NCI-H1092 (cell line): ENCODE results near the gene FBXL17.

Source experiments
- DNase-seq: peaks from one replicate; lab custom pipeline; 2025; lab: John Stamatoyannopoulos, UW

Gene FBXL17

DNA sequence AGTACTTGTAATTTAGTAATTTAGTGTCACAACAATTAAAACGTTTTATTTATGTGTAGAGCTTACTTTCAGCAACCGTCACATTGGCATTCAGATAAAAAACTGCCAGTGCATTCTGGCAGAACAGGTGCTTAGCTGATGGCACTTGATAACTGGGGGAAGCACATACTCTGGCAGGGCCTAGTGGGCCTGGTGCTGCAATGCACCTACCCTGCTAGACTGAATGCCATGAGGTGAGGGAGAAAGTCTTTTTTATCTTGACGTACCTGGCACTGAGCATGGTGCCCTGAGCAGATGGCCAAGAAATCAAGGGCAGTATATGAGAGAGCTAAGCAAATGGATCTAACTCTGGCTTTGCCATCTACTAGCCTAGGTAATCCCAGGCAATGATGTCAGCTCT, 430.6 kb downstream of the FBXL17 start:
- DNase-seq, result no peak

DNA sequence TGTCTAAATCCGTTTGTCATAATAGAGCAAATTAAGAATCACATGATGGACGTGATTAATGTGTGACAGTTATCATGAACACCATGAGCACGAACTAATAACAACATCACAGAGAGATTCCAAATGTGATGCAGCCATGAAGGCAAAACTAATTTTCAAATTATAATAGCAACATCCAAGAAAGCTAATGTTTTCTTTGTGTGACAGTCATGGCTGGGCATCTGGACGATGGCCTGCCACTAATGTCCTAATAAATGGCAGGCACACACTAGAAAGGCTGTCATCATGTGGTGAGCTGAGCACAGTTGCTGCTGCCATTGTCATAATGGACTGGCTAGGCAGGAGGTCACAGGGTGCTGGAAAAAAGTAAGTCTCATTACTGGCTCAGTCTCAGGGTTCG, 431.1 kb downstream of the FBXL17 start:
- DNase-seq, result no peak

DNA sequence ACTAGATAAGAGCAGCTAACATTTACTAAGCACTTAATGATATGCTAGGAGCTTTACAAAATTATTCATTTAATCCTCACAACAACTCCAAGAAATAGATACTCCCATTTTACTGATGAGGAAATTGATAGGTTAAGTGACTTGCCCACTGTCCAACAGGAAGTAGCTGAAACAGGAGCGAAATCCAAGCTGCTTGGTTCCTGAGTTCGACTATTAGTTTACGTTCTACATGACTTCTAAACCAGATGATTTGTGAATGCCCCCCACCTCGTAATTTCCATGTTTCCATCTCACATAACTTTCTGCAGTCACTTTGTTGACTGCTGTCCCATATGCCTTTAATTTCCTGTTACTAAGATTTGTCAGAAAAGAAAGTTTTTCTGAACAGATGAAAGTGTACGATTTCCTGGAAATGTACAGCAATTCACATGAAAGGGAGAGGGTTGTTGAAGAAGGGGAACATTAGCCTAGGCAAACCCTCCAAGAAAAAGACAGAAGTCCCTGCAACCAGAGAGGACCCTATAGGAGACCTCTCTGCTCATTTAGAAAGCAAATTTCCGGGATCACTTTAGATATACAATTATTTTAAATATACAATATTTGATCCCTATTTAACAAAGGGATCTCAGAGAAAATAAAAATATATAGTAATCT, 432.1 kb downstream of the FBXL17 start:
- no peak for DNase-seq

DNA sequence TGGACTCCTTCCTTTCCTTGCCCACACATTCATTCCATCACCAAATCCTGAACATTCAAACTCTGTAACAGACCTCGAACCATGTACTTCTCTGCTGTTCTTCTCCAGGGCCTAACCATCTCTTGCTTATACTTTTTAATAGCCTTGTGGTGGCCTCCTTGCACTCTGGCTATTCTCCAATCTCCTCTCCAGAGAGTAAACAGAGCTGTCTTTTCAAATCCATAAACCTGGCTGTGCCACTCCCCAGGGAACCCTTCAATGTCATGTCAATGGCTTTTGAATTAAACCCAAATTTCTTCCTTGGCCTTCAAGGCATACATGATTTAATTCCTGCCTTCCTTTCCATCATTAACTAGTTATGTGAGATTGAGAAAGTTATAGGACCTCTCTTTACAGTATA, 433.5 kb downstream of the FBXL17 start:
- peak; percentile 25 for DNase-seq

DNA sequence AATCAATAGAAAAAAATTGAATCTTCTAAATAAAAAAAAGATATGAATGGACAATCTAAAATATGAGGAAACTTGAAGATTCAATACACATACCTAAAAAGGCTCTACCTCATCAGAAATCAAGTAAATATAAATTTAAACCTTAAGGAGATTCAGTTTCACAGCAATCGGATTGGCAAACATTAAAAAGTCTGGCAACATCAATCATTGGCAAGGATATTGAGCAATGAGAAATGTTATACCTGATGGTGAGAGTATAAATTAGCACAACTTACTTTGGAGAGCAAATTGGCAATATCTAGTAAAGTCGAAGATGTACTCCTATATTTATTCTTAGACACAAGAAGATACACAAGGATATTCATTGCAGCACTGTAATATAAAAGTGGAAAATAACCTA, 436.8 kb downstream of the FBXL17 start:
- DNase-seq, result no peak

DNA sequence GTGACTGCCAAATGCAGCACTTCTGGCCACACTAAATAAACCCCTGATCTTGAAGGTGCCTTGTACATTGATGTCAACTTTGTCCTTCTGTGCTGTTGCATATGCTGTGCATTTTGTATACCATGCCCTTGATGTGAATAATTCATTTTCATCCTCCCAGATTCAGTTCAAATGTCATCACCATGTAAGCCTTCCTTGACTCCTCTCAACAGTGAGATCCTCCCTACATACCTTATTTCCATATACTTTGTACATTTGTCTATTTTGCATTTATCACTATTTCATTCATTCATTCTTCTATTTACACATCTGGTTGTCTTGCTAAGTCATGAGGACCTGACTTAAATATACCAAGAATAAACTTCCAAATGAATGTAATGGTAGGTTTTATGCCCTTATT, 438.0 kb downstream of the FBXL17 start:
- DNase-seq, result no peak

DNA sequence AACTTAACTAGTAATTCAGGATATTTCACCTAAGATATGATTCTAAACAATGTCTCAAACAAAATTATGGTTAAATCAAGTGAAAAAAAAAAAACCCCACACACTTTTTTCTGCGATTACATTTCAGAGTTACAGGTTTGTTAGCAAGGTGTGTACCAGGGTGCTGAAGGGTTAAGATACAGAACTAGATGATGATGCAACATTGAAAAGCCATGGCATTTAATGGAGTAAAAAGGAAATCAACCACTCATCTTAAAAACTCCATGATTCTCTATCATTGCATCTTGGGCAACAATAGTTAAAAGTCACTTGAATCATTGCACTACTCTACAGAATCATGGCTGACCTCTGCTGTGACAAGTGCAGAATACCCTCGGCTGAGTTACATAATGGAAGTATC, 440.9 kb downstream of the FBXL17 start:
- DNase-seq, result no peak

DNA sequence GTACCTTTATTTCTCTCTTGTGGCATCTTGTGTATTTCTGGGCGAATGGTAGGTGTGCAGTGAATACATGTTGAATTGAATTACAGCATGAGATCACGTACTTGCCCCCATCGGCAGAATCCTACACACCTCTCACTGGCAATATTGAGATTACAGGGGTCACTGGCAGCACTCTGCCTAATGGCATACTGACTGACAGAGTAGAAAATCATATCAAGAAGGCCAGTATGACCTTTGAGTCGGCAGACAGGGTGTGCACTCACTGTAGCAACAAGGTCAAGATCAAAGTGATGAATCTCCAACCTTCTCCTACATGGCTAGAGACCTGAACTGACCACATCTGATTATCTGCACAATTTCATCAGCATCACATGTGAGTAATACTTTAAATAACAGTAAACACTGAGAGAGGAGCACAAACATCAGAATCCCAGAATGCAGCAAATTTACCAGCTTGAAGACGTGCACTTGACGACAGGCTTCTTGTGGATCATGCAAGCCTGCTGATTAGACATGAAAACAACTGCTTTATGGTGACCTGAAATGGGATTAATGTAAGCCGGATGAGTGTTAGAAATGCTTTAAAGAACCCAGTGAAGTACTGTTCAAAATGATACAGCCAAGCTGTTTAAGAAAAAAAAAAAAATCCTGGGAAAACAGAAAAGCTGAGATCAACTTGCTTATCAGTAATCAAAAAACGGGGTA, 444.1 kb downstream of the FBXL17 start:
- DNase-seq, result no peak

DNA sequence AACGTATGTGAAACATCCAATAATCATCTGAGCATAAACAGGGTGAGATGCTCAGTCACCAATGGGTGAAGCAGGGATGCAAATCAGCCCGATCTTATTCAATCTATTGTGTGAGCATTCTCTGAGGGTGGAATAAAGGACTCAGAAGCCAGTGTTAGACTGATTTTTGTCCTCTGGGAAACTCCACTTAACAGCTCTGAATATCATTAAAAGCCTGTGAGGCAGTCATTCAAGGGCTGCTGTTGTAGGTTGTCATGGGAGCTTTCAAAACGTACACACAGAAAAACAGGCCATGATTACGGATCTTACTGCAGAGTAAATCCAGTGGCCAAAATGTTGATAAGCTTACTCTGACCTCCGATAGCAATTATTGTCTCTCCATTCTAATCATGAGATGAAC, 444.7 kb downstream of the FBXL17 start:
- no peak for DNase-seq

DNA sequence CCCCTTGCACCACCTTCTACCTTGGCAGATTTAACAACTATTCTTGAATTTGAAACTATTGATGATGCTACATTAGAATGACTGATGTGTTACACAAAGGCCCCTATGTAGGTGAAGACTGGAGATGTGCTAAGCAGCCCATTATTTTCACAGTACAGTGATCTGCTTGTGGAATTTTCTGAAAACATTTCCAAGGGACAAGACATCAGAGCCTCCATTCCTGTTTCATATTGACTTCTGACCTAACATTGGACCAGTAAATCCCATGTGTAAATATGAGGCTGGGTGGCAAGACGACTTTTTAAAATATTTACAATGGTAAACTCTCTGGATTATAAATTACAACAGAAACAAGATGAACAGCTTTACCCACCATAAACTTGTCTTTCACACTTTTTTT, 445.4 kb downstream of the FBXL17 start:
- DNase-seq, result no peak

DNA sequence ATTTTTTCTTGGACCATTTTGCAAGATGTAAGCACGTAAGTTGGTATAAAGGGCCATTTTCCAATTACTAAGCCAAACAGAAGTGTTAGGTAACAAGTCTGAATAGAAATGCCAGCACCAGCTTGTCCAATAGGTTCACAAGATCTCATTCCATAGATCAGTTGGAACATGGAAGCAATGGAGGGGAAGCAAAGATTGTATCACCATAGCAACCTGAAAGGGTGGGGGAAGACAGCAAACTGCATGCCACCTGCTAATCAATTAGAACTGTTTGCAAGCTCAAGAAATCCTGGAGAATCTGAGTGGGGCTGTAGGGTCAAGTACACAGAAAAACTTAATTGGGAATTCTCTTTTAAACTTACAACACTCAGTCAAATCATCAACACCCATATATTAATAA, 446.3 kb downstream of the FBXL17 start:
- no peak for DNase-seq

DNA sequence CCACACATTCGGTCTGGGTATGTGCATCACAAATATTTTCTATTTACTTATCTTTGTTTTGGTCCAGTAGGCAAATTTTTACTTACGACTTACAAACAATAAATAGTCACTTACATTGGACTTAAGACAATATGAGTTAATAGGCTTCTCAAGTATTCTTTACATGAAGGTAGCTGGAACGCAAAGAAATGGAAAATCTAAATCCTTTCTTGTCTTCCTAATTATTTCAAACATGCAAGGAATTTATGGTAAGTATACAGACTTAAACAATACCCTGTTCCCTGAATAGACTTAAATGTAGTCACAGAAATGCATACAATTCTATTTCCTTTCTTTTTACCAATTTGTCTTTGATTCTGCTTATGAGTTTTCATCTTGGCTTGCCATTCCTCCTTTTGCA, 448.6 kb downstream of the FBXL17 start:
- no peak for DNase-seq

DNA sequence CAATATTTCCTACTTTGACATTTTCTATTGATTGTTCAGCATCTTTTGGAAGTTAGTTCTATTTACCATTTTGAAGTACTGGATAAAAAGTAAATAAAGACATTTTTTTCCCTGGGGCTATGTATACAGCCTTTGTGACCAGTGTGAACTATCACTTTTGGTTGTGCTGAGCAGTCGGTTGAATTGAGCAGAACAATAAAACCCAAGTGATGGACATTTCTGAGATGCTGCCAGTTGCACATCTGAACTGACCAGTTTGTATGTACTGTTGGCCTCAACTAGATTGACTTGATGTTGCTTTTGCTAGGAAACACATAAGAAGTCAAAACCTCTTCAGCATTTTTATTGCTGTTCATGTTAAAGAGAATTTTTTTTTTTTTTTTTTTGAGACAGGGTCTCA, 451.0 kb downstream of the FBXL17 start:
- DNase-seq, result no peak

DNA sequence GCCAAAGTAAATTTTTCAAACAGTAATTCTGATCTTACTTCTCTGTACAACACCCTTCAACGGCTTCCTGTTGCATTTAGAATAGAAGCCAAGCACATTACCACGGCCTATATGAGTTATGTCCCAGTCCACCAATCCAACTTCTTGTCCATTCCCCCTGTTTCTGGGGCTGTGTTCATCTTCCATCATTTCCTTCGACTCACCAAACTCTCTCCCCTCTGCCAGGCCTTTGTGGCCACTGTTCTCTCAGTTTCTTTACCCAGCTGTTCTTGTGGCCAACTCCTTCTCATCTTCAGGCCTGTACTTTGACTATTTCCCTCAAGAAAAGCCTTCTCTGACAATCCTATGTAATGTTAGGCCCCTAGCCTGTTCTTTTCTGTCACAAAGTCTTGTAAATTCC, 451.8 kb downstream of the FBXL17 start:
- DNase-seq, result no peak

DNA sequence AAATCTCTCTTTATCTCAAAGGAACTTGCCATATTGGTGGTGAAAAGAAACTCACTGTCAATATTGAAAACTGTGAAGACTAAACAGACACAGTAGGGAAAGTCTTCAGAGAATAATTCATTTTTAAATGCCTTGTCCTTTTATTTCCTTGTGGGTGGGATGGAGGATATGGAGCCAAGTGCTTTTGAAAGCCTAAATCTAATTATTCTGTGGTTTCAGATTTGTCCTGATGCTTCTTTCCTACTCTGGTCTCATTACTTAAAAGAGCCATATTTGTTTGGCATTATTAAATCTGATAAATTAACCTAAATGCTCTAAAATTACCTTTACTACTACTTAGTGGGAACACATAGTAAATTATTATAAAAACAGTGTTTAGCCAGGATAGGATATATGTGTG, 452.8 kb downstream of the FBXL17 start:
- DNase-seq, result no peak

DNA sequence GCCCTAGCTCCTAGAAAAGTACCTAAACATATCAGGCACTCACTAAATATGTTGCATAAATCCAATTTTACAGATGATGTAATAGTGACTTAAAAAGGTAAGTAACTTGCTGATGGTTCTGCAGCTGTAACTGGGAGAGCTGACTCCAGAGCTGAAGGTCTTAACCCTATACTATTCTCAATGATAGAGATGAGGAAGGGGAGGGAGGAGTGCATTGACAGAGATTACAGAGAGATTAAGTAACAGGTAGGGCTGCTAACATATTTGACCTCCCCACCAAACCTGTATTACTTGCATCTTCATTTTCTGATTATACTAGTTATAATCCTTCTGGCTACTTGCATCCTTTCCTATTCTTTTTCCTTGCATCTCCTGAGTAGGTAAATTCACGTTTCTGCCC, 455.8 kb downstream of the FBXL17 start:
- no peak for DNase-seq

DNA sequence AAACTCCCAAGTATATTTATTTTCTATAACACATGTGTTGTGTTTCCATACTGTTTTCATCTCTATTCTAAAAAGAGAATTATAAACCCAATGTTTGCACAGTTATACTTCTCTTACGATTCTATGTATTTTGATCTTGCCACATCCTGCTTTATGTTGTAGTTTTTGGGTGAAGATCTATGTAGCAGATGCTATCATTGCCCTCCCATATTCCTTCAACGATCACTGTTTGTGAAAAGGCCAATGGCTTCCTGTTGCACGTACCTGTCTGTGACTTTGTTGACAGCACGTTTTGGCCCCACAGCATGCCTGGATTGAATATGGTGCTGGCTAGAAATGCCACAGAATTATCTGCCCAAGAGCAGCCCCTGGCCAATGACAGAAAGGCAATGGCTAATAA, 456.7 kb downstream of the FBXL17 start:
- no peak for DNase-seq

DNA sequence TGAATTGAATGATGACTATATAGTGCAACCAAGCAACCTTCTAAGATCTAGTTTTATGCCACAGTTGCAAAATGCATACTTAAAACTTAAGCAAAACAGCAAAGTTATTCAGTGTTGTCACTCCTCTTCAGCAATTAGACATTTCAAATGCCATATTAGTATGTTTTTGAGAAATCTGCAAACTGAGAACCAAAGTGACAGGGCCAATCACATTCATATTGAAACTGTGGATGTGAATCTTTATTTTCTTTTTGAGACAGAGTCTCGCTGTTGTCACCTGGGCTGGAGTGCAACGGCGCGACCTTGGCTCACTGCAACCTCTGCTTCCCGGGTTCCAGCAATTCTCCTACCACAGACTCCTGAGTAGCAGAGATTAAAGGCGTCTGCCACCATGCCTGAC, 461.9 kb downstream of the FBXL17 start:
- DNase-seq, result no peak

DNA sequence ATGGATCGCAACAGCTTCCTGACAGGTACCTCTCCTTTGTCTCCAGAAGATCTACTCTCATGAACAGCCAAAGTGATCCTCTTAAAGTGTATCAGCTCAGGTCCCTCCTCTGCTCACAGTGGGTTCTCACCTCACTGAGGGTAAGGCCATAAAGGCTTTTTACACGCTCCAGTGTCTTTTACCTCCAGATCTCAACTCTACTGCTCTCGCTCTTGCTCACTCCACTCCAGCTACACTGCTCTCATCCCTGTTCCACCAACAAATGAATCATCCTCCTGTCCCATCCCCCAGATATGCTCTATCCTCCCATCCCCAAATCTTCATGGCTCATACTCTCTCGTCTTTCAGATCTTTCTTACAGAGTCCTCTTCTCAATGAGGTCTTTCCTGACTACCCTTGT, 462.5 kb downstream of the FBXL17 start:
- no peak for DNase-seq

DNA sequence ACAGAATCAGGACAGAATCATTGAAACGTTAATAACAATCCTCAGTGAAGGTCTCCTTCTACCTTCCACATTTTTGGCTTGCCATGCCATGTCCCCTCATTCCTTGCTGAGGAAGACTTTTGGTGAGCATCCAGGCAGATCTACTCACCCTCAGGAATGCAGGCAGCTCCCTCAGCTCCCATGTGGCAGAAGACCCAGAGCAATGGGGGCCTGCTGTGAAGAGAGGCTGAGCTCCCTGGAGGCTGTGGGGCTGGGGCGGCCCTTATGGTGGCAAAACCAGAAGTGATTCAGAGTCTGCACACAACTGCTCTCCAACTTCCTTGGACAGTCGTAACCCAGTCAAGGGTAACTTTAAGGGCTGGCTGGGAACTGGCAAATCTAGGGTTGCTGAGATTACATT, 463.9 kb downstream of the FBXL17 start:
- DNase-seq, result no peak

DNA sequence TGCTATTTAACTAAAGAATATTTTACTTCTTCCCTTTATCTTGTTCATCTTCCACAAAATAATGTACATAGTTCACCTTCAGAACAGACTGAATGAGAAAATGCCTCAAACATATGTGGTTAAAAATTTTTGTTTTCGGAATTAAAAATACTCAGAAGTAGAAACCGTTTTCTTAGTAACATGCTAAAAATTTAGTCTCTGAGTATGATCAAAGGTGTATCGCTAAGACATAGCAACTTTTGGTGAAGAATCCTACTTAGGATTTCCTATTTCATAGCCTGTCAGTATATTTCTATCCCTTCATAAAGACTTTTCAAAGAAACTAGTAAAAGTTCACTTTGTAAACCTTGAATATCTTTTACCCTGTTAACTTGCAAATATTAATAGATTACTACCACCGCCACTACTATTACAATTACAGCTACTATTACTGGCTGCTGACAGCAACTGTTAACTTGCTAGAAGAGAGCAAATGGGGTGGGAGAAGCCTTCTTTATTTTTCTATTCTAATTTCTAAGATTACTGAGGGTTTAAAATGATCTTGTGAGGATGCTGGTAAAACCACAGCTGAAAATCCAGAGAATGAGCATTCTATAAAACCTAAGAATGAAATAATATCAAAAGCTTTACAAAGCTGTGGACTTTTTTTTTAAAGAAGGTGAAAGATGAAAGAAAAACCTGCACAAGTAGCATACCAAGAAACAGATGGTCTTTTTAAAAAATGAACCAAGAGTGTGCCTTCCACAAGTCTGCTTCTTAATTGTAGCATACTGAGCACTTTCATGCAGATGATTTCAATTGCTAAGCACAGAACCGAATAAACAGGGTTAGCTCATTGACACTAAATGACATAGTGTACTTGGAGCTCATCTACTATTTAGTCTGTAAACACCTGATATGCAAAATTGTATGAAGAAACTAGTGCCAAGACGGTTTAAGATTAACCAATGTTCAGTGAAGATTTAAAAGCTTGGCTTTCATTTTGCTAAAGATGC, 464.9 kb downstream of the FBXL17 start:
- no peak for DNase-seq

DNA sequence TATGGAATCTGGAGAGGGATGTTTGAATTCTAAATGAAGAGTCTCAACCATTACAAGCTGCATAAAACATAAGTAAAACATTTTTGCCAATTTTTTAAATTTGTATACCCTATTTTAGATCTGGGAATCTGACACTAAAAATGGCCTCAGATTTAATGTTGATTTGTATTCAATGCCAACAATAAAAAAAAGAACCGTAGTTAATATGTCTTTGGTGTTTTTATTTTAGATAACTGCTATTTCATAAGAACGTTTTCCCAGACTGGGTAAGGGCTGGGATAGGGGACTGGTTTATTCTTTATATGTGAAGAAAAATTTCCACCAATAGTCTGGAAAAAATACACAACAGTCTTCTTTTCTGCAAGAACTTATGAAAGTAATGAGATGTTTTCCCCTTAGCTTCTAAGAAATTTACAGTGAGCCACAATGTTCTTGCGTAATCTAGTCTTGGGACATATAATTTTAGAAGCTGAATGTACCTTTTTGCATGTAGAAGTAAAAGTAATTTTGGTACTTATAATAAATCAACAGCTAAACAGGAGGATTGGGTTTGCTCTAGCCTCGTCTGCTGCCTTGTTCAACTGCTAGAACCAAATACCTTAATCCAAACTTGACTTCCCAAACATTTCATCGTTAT, 466.6 kb downstream of the FBXL17 start:
- no peak for DNase-seq
